Suprapubic skin (tissue), 4 donors: Measurements from ENCODE around the gene GLIS1. TPM values are rescaled to one million over a fixed set of nuclear protein-coding genes. Genes with fewer than 3 reads are reported as not detected.

Experiments used
- DNase-seq, 2 donors: peaks; one replicate each; pipeline ENCODE4 v3.0.0-alpha.2; 2019; ENCODE audit warnings: low spot score in 2 of 2
- H3K27ac ChIP-seq: fragments of 200-600 bp; sonication (generic); one replicate; pipeline ENCODE4 v1.5.1; 2019
- H3K27me3 ChIP-seq: fragments of 200-600 bp; sonication (generic); one replicate; pipeline ENCODE4 v1.5.1; 2019
- H3K36me3 ChIP-seq: fragments of 200-600 bp; sonication (generic); one replicate; pipeline ENCODE4 v1.5.1; 2019
- H3K4me1 ChIP-seq: fragments of 200-600 bp; sonication (generic); one replicate; pipeline ENCODE4 v1.5.1; 2019
- H3K4me3 ChIP-seq: fragments of 200-600 bp; sonication (generic); one replicate; pipeline ENCODE4 v1.5.1; 2019; ENCODE audit warnings: mild to moderate bottlenecking
- H3K9me3 ChIP-seq: fragments of 200-600 bp; sonication (generic); one replicate; pipeline ENCODE4 v1.5.1; 2019
- EP300 ChIP-seq: sonication (generic); formaldehyde crosslinking; IDR thresholded peaks from one replicate; pipeline ENCODE4 v1.6.1; 2017; ENCODE audit warnings: antibody characterized with exemption
- POLR2A ChIP-seq, 2 donors: fragments of 450-650 bp; IDR thresholded peaks; one replicate each; pipeline ENCODE4 v1.6.1; 2017; ENCODE audit warnings: antibody characterized with exemption in 2 of 2, mild to moderate bottlenecking in 2 of 2, moderate library complexity in 2 of 2
- POLR2AphosphoS5 ChIP-seq, 3 donors: sonication (generic); formaldehyde crosslinking; IDR thresholded peaks; one replicate each; pipeline ENCODE4 v1.6.1; 2017; ENCODE audit warnings: antibody characterized with exemption in 3 of 3
- WGBS: methylation state at CpG from one replicate; pipeline ENCODE4 v1.1.5; 2018; 5-methylcytosine and 5-hydroxymethylcytosine counted together
- total RNA-seq, 4 donors: library from RNA; depleted of rRNA; stranded (reverse); fragments of >200 nt; gene quantifications; one replicate each; pipeline ENCODE4 v1.1.0, GENCODE V29; 2016
- TF ChIP-seq, protein P1 (sequence below), 2 donors: fragments of 200-600 bp in 1 of 2; fragments of 450-650 bp in 1 of 2; sonication (generic) in 1 of 2; IDR thresholded peaks; one replicate each; pipeline ENCODE4 v1.5.1; 2016 to 2019; ENCODE audit warnings: antibody characterized with exemption in 2 of 2, mild to moderate bottlenecking in 1 of 2, moderate library complexity in 1 of 2

The GLIS1 gene
- total RNA-seq, 4 donors from 2014 or later = 0.34 to 1.5 (median 0.59) TPM

DNA sequence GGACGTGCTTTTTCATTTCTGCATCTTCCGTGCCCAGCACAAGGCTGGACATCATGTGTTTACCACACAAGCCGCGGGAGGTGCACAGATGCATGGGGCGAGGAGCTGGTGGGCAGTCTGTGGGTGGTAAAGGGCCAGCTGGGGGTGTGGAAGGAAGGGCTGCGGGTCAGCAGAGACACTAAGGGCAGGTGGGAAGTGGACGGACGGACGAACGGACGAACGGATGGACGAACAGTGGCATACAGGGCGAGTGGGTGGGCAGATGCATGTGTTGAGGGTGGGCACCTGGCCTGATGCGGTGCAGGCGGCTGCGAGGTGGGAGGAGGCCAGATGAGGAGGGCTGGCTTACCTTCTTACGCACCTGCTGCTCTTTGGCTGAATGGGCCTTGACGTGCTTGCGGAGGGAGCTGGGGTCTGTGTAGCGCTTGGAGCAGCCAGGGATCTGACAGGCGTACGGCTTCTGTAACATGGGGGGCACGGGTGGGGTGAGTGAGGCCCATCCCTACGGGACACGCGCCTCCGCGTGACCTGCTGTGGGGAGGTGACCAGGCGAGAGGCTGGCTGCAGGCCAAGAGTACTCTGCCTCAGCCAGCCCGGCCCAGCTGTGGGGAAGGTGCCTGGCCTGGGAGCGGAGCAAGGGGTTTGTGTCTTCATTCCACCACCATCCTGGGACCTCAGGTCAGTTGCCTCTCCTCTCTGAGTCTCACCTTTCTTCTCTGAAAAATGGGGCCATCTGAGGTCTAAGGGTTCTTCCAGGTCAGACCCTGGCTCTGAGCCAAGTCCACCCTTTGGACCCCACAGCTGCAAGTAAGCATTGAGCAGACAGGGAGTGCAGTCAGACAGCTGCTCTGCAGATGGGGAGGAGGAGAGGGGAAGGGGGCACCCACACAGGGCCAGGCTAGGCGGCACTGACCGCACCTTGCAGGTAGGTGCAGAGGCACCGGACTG, 214.3 kb downstream of the GLIS1 start:
- TF ChIP-seq POLR2AphosphoS5 (IDR thresholded peaks at IDR 0.05) (no peak), POLR2A (IDR thresholded peaks at IDR 0.05) (no peak), EP300 (no peak)
- TF ChIP-seq, protein P1, sequence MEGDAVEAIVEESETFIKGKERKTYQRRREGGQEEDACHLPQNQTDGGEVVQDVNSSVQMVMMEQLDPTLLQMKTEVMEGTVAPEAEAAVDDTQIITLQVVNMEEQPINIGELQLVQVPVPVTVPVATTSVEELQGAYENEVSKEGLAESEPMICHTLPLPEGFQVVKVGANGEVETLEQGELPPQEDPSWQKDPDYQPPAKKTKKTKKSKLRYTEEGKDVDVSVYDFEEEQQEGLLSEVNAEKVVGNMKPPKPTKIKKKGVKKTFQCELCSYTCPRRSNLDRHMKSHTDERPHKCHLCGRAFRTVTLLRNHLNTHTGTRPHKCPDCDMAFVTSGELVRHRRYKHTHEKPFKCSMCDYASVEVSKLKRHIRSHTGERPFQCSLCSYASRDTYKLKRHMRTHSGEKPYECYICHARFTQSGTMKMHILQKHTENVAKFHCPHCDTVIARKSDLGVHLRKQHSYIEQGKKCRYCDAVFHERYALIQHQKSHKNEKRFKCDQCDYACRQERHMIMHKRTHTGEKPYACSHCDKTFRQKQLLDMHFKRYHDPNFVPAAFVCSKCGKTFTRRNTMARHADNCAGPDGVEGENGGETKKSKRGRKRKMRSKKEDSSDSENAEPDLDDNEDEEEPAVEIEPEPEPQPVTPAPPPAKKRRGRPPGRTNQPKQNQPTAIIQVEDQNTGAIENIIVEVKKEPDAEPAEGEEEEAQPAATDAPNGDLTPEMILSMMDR (IDR thresholded peaks at IDR 0.05) = no peak
- 81% methylated on average over 35 of the region's 35 CpGs for WGBS
- Histone ChIP-seq H3K27me3 (no peaks in the 10 kb centered on the region), H3K9me3 (no peaks in the 10 kb centered on the region), H3K4me1 (peaks cover 25% of the 10 kb centered on the region), H3K36me3 (no peaks in the 10 kb centered on the region), H3K4me3 (no peak overlapping the region), H3K27ac (no peak overlapping the region)
- DNase-seq = no peak

DNA sequence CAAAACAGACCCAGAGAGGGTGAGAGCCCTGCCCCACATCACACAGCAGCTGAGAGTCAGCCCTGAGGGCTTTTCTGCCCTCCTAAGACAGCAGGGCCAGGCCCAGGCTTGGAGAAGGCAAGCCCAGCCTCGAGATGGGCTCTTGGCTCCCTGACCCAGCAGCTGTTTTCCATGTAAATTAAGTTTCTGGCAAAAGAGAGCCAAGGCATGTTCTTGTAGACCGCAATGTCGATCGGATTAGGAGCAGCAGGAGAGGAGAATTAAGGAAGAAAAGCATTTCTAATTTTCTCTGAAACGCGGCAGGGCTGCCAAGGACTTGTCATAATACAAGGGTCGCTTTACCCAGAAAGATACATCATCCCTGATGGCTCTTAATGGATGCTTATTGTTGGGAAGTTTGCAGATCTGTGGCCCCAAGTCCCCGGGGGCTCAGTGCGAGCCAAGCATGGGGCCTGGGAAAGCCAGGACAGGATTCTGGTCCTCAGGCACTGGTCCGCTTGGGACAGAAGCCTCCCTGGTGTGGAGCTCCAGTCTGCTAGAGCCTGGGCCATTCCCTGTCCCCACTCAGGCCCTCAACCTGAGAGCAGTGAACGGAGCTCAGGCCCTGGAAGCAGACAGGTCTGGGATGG, 216.9 kb downstream of the GLIS1 start:
- peaks cover 21% of the 10 kb centered on the region for H3K4me1 ChIP-seq
- no peak overlapping the region for H3K27ac ChIP-seq
- TF ChIP-seq POLR2AphosphoS5 (IDR thresholded peaks at IDR 0.05) (no peak), EP300 (no peak), POLR2A (IDR thresholded peaks at IDR 0.05) (no peak)
- TF ChIP-seq, protein P1 (IDR thresholded peaks at IDR 0.05) = no peak
- no peaks in the 10 kb centered on the region for H3K9me3 ChIP-seq
- no peak for DNase-seq
- H3K36me3 ChIP-seq = no peaks in the 10 kb centered on the region
- 38% methylated on average over 9 of the region's 11 CpGs for WGBS
- no peak overlapping the region for H3K4me3 ChIP-seq
- no peaks in the 10 kb centered on the region for H3K27me3 ChIP-seq

DNA sequence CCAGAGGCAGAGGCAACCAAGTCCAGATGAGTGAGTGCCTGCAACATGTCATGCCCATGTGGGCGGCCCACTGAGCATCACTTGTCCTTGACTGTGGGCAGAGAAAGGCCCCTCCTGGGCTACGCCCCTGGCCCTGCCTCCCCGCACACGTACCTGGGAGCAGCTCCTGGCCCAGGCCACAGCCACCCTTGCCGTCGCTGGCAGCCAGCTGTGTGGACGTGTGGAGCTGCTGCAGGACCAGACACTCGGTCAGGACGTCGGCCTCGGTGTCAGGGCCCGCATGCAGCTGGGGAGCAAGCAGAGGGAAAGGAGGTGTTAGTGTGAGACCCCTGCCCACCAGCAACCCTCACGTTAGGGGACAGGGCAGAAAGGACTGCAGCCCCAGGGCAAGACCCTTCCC, 218.5 kb downstream of the GLIS1 start:
- no peak overlapping the region for H3K27ac ChIP-seq
- DNase-seq = no peak
- no peaks in the 10 kb centered on the region for H3K9me3 ChIP-seq
- no peaks in the 10 kb centered on the region for H3K27me3 ChIP-seq
- WGBS = 95% methylated on average over 3 of the region's 13 CpGs
- H3K4me1 ChIP-seq = peaks cover 12% of the 10 kb centered on the region
- no peak overlapping the region for H3K4me3 ChIP-seq
- TF ChIP-seq POLR2AphosphoS5 (IDR thresholded peaks at IDR 0.05) = no peak
- TF ChIP-seq EP300 = no peak
- TF ChIP-seq, protein P1 (IDR thresholded peaks at IDR 0.05) = no peak
- TF ChIP-seq POLR2A (IDR thresholded peaks at IDR 0.05) = no peak
- no peaks in the 10 kb centered on the region for H3K36me3 ChIP-seq

DNA sequence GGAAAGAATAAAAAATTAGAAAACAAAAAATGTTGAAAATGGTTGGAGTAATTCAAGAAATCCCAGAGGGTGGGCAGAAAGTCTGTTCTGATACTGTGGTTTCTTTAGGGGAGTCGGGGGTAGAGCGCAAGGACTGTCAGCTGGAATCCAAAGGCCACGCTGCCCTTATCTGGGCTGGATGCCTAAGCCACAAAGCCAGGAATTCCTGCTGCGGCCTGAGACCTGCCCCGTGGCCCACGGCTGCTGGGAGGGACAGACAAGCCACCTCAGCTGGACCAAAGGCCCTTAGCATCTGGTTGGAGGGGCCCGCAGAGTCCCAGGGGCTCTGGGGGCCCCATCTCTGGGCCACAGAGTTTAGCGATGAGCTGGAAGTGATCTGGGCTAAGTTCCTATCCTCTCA, 219.5 kb downstream of the GLIS1 start:
- Histone ChIP-seq H3K27ac (no peak overlapping the region), H3K27me3 (no peaks in the 10 kb centered on the region), H3K4me1 (peaks cover 12% of the 10 kb centered on the region), H3K36me3 (no peaks in the 10 kb centered on the region), H3K4me3 (no peak overlapping the region), H3K9me3 (no peaks in the 10 kb centered on the region)
- DNase-seq = no peak
- TF ChIP-seq POLR2AphosphoS5 (IDR thresholded peaks at IDR 0.05) (no peak), POLR2A (IDR thresholded peaks at IDR 0.05) (no peak), EP300 (no peak)
- TF ChIP-seq, protein P1 (IDR thresholded peaks at IDR 0.05) = no peak
- WGBS = 50% methylated on average over 7 of the region's 8 CpGs

DNA sequence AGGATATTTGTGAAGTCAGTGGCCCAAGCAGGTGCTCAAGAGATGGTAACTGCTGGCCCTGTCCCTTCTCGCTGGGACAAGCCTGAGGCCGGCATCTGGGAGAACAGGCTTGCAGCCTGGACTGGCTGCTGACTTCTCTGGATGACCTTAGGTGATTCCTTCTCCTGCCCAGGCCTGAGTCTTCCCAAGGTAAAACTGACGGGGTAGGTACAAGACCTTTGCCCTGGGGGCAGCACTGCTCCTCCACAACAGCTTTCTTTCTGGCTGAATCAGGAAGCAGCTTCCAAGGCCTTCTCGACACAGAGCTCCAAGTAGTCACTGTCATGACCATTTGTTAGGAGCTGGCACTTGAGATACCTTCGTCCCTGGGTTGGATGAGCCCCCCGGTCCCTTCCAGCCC, 220.2 kb downstream of the GLIS1 start:
- no peak overlapping the region for H3K27ac ChIP-seq

More for the DNA sequence above, 220.2 kb downstream of the GLIS1 start:
- TF ChIP-seq POLR2AphosphoS5 (IDR thresholded peaks at IDR 0.05) = no peak
- TF ChIP-seq POLR2A (IDR thresholded peaks at IDR 0.05) = no peak
- TF ChIP-seq, protein P1 (IDR thresholded peaks at IDR 0.05) = no peak
- no peak for TF ChIP-seq EP300
- H3K4me3 ChIP-seq = no peak overlapping the region
- DNase-seq = no peak
- no peaks in the 10 kb centered on the region for H3K9me3 ChIP-seq
- WGBS = 90% methylated on average over 3 of the region's 6 CpGs
- H3K4me1 ChIP-seq = peaks cover 12% of the 10 kb centered on the region
- no peaks in the 10 kb centered on the region for H3K27me3 ChIP-seq
- H3K36me3 ChIP-seq = no peaks in the 10 kb centered on the region
